Measurements from ENCODE around the gene PNLIPRP1.

PNLIPRP1 gene

GRCh38 chr10:116593139-116593740 is 2.5 kb downstream of the PNLIPRP1 start:
- no CpG with 5 or more reads among the region's 5 CpGs for WGBS, 2 donors (ENCODE audit: extremely low coverage in 2 of 2, insufficient read length in 2 of 2, insufficient replicate concordance in 1 of 2)
- no peaks in the 10 kb centered on the region for H3K4me1 ChIP-seq (ENCODE audit: control insufficient read depth in 2 of 2, insufficient read depth in 1 of 2, low read depth in 1 of 2, low read length in 2 of 2)

GRCh38 chr10:116594525-116595035 is 3.8 kb downstream of the PNLIPRP1 start:
- H2BK12ac ChIP-seq (ENCODE audit: low read length): no peak overlapping the region
- no peak overlapping the region for H2AK5ac ChIP-seq (ENCODE audit: low read depth, low read length)
- H3K27me3 ChIP-seq (ENCODE audit: control insufficient read depth in 3 of 3, insufficient read depth in 3 of 3, low read depth in 1 of 3, low read length in 3 of 3): no peaks in the 10 kb centered on the region
- H3K23ac ChIP-seq (ENCODE audit: low read depth, low read length, poor library complexity): no peak overlapping the region
- H2BK5ac ChIP-seq (ENCODE audit: low read length): no peak overlapping the region
- no peak overlapping the region for H4K8ac ChIP-seq (ENCODE audit: low read depth, low read length)
- no peak overlapping the region for H3K9ac ChIP-seq (ENCODE audit: low read depth, low read length, poor library complexity)
- H3K9me3 ChIP-seq (replicated peaks in 1 of 2; ENCODE audit: control insufficient read depth in 2 of 2, insufficient read depth in 1 of 2, low read depth in 1 of 2, low read length in 2 of 2): no peaks in the 10 kb centered on the region
- H2BK120ac ChIP-seq (ENCODE audit: low read depth, low read length): no peak overlapping the region
- no peak for DNase-seq (ENCODE audit: low spot score)
- no CpG with 5 or more reads among the region's 7 CpGs for whole genome bisulfite sequencing, 2 donors (ENCODE audit: extremely low coverage in 2 of 2, insufficient read length in 2 of 2, insufficient replicate concordance in 1 of 2)
- no peaks in the 10 kb centered on the region for H3K36me3 ChIP-seq (replicated peaks in 1 of 2; ENCODE audit: control insufficient read depth in 2 of 2, insufficient read depth in 2 of 2, low read length in 2 of 2)
- H3K4me3 ChIP-seq (ENCODE audit: low read length in 2 of 2): no peak overlapping the region
- no peak overlapping the region for H2BK15ac ChIP-seq (ENCODE audit: low read length)
- H2AFZ ChIP-seq (ENCODE audit: low read length): no peak overlapping the region
- no peak overlapping the region for H3K4me2 ChIP-seq (ENCODE audit: insufficient read depth, low read length, poor library complexity, severe bottlenecking)
- no peaks in the 10 kb centered on the region for H3K4me1 ChIP-seq (ENCODE audit: control insufficient read depth in 2 of 2, insufficient read depth in 1 of 2, low read depth in 1 of 2, low read length in 2 of 2)
- H3K18ac ChIP-seq (ENCODE audit: low read length): no peak overlapping the region
- no peak overlapping the region for H3K4ac ChIP-seq (ENCODE audit: low read length)
- H4K91ac ChIP-seq (ENCODE audit: low read depth, low read length, poor library complexity): no peak overlapping the region
- no peak overlapping the region for H3K27ac ChIP-seq (replicated peaks; ENCODE audit: low read length)
- no peak overlapping the region for H3K14ac ChIP-seq (ENCODE audit: low read length)
- no peaks in the 10 kb centered on the region for H3K79me1 ChIP-seq (ENCODE audit: low read depth, low read length)

More at GRCh38 chr10:116593139-116593740, 2.5 kb downstream of the PNLIPRP1 start:
- H2AFZ ChIP-seq (ENCODE audit: low read length): no peak overlapping the region
- no peak overlapping the region for H2AK5ac ChIP-seq (ENCODE audit: low read depth, low read length)
- H2BK120ac ChIP-seq (ENCODE audit: low read depth, low read length): no peak overlapping the region
- H3K9ac ChIP-seq (ENCODE audit: low read depth, low read length, poor library complexity): no peak overlapping the region
- no peak overlapping the region for H3K4me2 ChIP-seq (ENCODE audit: insufficient read depth, low read length, poor library complexity, severe bottlenecking)
- H2BK5ac ChIP-seq (ENCODE audit: low read length): no peak overlapping the region
- no peak for DNase-seq (ENCODE audit: low spot score)
- no peaks in the 10 kb centered on the region for H3K9me3 ChIP-seq (replicated peaks in 1 of 2; ENCODE audit: control insufficient read depth in 2 of 2, insufficient read depth in 1 of 2, low read depth in 1 of 2, low read length in 2 of 2)
- no peak overlapping the region for H3K27ac ChIP-seq (replicated peaks; ENCODE audit: low read length)
- no peak overlapping the region for H2BK15ac ChIP-seq (ENCODE audit: low read length)
- no peak overlapping the region for H2BK12ac ChIP-seq (ENCODE audit: low read length)
- H3K14ac ChIP-seq (ENCODE audit: low read length): no peak overlapping the region
- H3K4me3 ChIP-seq (ENCODE audit: low read length in 2 of 2): no peak overlapping the region
- H3K4ac ChIP-seq (ENCODE audit: low read length): no peak overlapping the region
- H4K91ac ChIP-seq (ENCODE audit: low read depth, low read length, poor library complexity): no peak overlapping the region
- H4K8ac ChIP-seq (ENCODE audit: low read depth, low read length): no peak overlapping the region
- no peaks in the 10 kb centered on the region for H3K36me3 ChIP-seq (replicated peaks in 1 of 2; ENCODE audit: control insufficient read depth in 2 of 2, insufficient read depth in 2 of 2, low read length in 2 of 2)
- no peak overlapping the region for H3K23ac ChIP-seq (ENCODE audit: low read depth, low read length, poor library complexity)
- no peaks in the 10 kb centered on the region for H3K79me1 ChIP-seq (ENCODE audit: low read depth, low read length)
- H3K27me3 ChIP-seq (ENCODE audit: control insufficient read depth in 3 of 3, insufficient read depth in 3 of 3, low read depth in 1 of 3, low read length in 3 of 3): no peaks in the 10 kb centered on the region
- no peak overlapping the region for H3K18ac ChIP-seq (ENCODE audit: low read length)

GRCh38 chr10:116596062-116596461 is 5.3 kb downstream of the PNLIPRP1 start:
- H3K27me3 ChIP-seq (ENCODE audit: control insufficient read depth in 3 of 3, insufficient read depth in 3 of 3, low read depth in 1 of 3, low read length in 3 of 3): no peaks in the 10 kb centered on the region
- no peak for DNase-seq (ENCODE audit: low spot score)
- H2BK15ac ChIP-seq (ENCODE audit: low read length): no peak overlapping the region
- H3K9ac ChIP-seq (ENCODE audit: low read depth, low read length, poor library complexity): no peak overlapping the region
- no peaks in the 10 kb centered on the region for H3K79me1 ChIP-seq (ENCODE audit: low read depth, low read length)
- no peak overlapping the region for H4K91ac ChIP-seq (ENCODE audit: low read depth, low read length, poor library complexity)
- no peak overlapping the region for H3K4me2 ChIP-seq (ENCODE audit: insufficient read depth, low read length, poor library complexity, severe bottlenecking)
- no peaks in the 10 kb centered on the region for H3K36me3 ChIP-seq (replicated peaks in 1 of 2; ENCODE audit: control insufficient read depth in 2 of 2, insufficient read depth in 2 of 2, low read length in 2 of 2)
- no peak overlapping the region for H2BK5ac ChIP-seq (ENCODE audit: low read length)
- H2AFZ ChIP-seq (ENCODE audit: low read length): no peak overlapping the region
- H3K4ac ChIP-seq (ENCODE audit: low read length): no peak overlapping the region
- no peak overlapping the region for H3K4me3 ChIP-seq (ENCODE audit: low read length in 2 of 2)
- no peak overlapping the region for H3K27ac ChIP-seq (replicated peaks; ENCODE audit: low read length)
- no CpG with 5 or more reads among the region's 2 CpGs for WGBS, 2 donors (ENCODE audit: extremely low coverage in 2 of 2, insufficient read length in 2 of 2, insufficient replicate concordance in 1 of 2)
- H3K23ac ChIP-seq (ENCODE audit: low read depth, low read length, poor library complexity): no peak overlapping the region
- H2BK12ac ChIP-seq (ENCODE audit: low read length): no peak overlapping the region
- H2BK120ac ChIP-seq (ENCODE audit: low read depth, low read length): no peak overlapping the region
- H3K18ac ChIP-seq (ENCODE audit: low read length): no peak overlapping the region
- no peaks in the 10 kb centered on the region for H3K9me3 ChIP-seq (replicated peaks in 1 of 2; ENCODE audit: control insufficient read depth in 2 of 2, insufficient read depth in 1 of 2, low read depth in 1 of 2, low read length in 2 of 2)
- H2AK5ac ChIP-seq (ENCODE audit: low read depth, low read length): no peak overlapping the region
- no peak overlapping the region for H4K8ac ChIP-seq (ENCODE audit: low read depth, low read length)
- H3K14ac ChIP-seq (ENCODE audit: low read length): no peak overlapping the region
- H3K4me1 ChIP-seq (ENCODE audit: control insufficient read depth in 2 of 2, insufficient read depth in 1 of 2, low read depth in 1 of 2, low read length in 2 of 2): no peaks in the 10 kb centered on the region

GRCh38 chr10:116597543-116597942 is 6.8 kb downstream of the PNLIPRP1 start:
- no peaks in the 10 kb centered on the region for H3K79me1 ChIP-seq (ENCODE audit: low read depth, low read length)
- no peak overlapping the region for H3K14ac ChIP-seq (ENCODE audit: low read length)
- no peak overlapping the region for H2AK5ac ChIP-seq (ENCODE audit: low read depth, low read length)
- H4K8ac ChIP-seq (ENCODE audit: low read depth, low read length): no peak overlapping the region
- no peaks in the 10 kb centered on the region for H3K4me1 ChIP-seq (ENCODE audit: control insufficient read depth in 2 of 2, insufficient read depth in 1 of 2, low read depth in 1 of 2, low read length in 2 of 2)
- H2BK15ac ChIP-seq (ENCODE audit: low read length): no peak overlapping the region
- no peak overlapping the region for H2BK12ac ChIP-seq (ENCODE audit: low read length)
- H3K9me3 ChIP-seq (replicated peaks in 1 of 2; ENCODE audit: control insufficient read depth in 2 of 2, insufficient read depth in 1 of 2, low read depth in 1 of 2, low read length in 2 of 2): no peaks in the 10 kb centered on the region
- no CpG with 5 or more reads among the region's 5 CpGs for WGBS, 2 donors (ENCODE audit: extremely low coverage in 2 of 2, insufficient read length in 2 of 2, insufficient replicate concordance in 1 of 2)
- H3K27me3 ChIP-seq (ENCODE audit: control insufficient read depth in 3 of 3, insufficient read depth in 3 of 3, low read depth in 1 of 3, low read length in 3 of 3): no peaks in the 10 kb centered on the region
- peak overlapping the region; percentile 36 for H3K9ac ChIP-seq (ENCODE audit: low read depth, low read length, poor library complexity)
- H3K18ac ChIP-seq (ENCODE audit: low read length): no peak overlapping the region
- no peaks in the 10 kb centered on the region for H3K36me3 ChIP-seq (replicated peaks in 1 of 2; ENCODE audit: control insufficient read depth in 2 of 2, insufficient read depth in 2 of 2, low read length in 2 of 2)
- H2AFZ ChIP-seq (ENCODE audit: low read length): no peak overlapping the region
- no peak overlapping the region for H3K4me2 ChIP-seq (ENCODE audit: insufficient read depth, low read length, poor library complexity, severe bottlenecking)
- no peak overlapping the region for H2BK120ac ChIP-seq (ENCODE audit: low read depth, low read length)
- no peak overlapping the region for H3K4me3 ChIP-seq (ENCODE audit: low read length in 2 of 2)
- no peak overlapping the region for H2BK5ac ChIP-seq (ENCODE audit: low read length)
- no peak for DNase-seq (ENCODE audit: low spot score)
- no peak overlapping the region for H3K27ac ChIP-seq (replicated peaks; ENCODE audit: low read length)
- H4K91ac ChIP-seq (ENCODE audit: low read depth, low read length, poor library complexity): no peak overlapping the region
- no peak overlapping the region for H3K4ac ChIP-seq (ENCODE audit: low read length)
- no peak overlapping the region for H3K23ac ChIP-seq (ENCODE audit: low read depth, low read length, poor library complexity)
